GM18505 (cell line): ENCODE measurements around the gene RAF1.

Experiments used
- ATAC-seq: cut with Tn5 transposase; IDR thresholded peaks from one replicate; pipeline ENCODE4 v1.9.1; 2021; ENCODE audit not compliant: unreplicated experiment
- POLR2A ChIP-seq: IDR thresholded peaks from 4 replicates; pipeline ENCODE4 v1.6.1; 2011; ENCODE audit warnings: borderline replicate concordance; ENCODE audit not compliant: insufficient read depth, insufficient read length; ENCODE audit errors: extremely low read depth

The RAF1 gene

DNA sequence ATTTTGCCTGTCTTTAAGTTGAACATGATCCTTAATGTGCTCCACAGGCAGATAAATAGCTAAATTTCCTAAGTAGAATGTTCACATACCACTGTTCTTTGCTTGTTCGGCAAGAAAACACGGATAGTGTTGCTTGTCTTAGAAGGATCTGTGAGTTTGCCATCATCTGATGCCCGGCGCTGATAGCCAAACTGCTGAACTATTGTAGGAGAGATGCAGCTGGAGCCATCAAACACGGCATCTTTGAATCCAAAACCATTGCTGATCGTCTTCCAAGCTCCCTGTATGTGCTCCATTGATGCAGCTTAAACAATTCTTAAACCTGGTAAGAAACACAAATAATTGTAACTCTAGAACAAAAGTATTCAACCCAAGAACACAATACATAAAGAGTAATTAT is 45.5 kb downstream of the RAF1 start:
- no peak for ATAC-seq
- TF ChIP-seq POLR2A = no peak

DNA sequence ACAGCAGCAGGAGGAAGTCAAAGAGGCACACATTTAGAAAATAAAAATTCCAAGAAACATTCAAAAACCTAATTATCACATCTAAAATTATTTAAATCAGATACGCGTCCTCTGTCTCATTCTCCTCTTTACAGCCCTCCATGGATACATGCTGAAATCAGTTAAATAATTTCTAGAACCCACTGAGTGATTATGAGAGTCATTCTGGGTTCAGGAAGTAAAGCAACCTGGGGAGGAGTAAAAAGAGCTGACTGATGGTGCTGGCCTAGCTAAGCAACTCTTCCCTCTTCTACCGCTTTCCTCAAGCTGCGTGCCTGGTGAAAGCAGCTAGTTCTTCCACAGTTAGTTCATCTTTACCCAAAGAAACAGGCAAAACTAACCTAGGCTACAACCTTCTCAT is 48.7 kb downstream of the RAF1 start:
- TF ChIP-seq POLR2A = no peak
- ATAC-seq = no peak

DNA sequence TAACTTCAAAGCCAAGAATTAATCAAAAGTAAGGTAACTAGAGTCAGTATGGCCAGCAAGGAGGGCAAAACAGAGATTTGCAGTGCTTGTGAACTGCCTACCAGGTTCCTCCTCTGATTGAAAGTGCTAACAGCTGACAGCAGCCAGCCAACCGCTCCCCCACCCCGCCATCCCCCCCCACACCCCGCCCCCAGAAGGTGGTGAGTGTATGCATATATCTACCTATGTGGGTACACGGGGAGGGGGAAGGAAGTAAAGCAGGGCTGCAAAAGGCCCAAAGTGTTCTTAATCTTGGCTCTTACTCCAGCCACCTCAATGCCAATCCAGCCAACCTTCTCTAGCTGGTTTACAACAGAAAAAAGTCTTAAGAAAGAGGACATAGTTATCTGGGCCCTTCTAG is 50.7 kb downstream of the RAF1 start:
- no peak for TF ChIP-seq POLR2A
- no peak for ATAC-seq

DNA sequence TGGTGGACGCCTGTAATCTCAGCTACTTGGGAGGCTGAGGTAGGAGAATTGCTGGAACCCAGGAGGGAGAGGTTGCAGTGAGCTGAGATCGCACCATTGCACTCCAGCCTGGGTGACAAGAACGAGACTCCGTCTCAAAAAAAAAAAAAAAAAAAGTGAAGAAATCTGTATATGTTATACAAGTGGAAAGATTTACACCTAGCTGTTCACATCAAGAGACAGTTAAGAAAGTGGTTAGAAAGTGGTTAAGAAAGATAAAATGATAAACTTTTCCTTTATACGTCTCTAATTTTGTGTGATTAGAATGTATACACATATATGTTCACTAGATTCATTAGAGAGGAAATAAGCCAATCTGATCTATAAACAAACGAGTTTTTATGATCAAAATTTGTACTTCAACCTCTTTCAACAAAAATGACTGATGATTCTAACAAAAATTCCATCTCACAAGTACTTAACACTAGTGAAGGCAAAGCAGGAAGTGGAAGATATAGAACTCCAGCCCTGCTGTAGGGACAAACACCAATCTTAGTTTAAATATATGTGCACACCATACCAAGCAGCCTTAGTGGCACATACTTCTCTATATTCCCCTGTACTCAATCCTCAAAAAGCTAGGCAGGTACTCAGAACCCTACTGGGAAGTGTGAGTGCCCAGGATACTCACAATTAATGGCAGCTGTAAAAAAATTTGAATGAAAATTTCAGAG is 51.2 kb downstream of the RAF1 start:
- no peak for ATAC-seq

DNA sequence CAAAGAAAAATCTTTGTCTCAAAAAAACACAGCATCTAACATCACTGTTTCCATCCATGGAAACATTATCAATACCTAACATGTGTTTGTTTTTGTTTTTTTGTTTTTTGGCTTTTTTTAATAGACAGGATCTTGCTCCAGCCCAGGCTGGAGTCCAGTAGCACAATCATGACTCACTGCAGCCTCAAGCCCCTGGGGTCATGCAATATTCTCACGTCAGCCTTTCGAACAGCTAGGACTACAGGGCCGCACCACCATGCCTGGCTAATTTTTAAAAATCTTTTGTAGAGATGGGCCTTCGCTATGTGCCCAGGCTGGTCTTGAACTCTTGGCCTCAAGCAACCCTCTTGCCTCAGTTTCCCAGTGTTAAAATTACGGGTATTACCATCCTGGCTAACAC is 52.8 kb downstream of the RAF1 start:
- no peak for ATAC-seq

More for the DNA sequence above, 51.2 kb downstream of the RAF1 start:
- TF ChIP-seq POLR2A = no peak

DNA sequence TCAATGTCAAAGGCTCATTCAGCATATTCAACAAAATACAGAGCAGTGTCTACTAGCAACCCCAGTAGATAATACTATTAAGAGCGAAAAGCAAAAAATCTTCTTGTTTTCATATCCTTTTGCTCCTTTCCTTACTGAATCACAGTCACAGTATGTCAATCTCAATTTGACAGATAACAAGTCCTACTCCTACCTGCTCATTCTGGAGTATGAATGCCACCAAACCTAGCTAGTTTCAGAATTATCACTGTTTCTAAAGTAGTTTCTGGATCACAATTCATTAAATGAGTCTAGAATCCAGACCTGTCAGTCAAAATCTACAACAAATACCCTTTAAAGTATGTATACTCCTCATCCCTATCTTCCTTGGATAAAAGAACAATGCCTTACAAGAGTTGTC is 55.5 kb downstream of the RAF1 start:
- no peak for ATAC-seq
- TF ChIP-seq POLR2A = no peak

More for the DNA sequence above, 52.8 kb downstream of the RAF1 start:
- TF ChIP-seq POLR2A = no peak

DNA sequence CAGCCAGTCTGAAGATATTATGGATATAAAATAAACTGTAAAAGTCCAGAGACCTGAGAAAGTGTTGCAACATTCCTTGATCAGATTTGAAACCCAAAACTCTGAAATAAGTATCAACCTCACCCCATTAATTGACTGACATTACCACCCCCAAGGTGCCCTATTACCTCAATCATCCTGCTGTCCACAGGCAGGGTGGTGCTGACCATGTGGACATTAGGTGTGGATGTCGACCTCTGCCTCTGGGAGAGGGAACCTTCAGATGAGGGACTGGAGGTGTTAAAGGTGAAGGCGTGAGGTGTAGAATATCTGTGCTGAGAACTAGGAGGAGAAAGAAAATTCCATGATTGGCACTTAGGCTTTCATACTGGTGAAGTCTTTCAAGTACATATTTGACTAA is 59.9 kb downstream of the RAF1 start:
- ATAC-seq = no peak
- TF ChIP-seq POLR2A = no peak

DNA sequence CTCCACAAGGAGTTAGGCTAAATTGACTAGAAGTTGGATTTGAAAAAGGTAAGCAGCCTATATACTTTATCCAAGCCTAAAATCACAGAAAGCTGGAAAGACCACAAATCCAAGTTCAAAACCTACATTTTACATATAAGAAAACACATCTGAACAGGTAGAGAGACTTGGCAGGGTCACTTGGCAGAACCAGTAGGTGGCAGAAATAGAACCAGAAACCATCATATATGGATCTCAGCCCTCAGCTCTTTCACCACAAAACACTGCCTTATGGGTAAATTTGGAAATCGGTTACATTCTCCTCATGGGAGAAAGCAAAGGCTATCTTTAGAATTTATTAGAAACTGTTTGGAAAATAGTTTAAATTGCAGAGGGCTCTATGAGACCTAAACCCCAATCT is 62.8 kb downstream of the RAF1 start:
- TF ChIP-seq POLR2A = no peak
- no peak for ATAC-seq

DNA sequence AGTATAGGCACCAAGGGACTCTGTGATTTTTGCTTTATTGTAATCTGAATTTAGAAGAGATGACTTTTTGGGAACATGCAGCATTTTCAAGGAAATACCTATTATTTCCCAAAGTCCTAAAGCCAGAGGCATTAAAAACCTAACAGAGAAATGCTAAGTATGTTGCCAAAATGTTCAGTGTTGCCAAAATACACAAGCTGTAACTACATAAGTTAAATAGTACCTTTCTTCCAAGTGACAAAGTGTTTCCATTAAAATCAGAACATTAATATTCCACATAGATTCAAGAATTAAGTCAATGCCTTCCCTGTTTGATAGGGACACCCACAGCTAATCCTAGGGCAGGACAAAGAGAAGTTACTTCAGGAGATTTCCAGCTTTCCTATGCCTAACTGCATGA is 65.0 kb downstream of the RAF1 start:
- no peak for TF ChIP-seq POLR2A
- ATAC-seq = no peak

DNA sequence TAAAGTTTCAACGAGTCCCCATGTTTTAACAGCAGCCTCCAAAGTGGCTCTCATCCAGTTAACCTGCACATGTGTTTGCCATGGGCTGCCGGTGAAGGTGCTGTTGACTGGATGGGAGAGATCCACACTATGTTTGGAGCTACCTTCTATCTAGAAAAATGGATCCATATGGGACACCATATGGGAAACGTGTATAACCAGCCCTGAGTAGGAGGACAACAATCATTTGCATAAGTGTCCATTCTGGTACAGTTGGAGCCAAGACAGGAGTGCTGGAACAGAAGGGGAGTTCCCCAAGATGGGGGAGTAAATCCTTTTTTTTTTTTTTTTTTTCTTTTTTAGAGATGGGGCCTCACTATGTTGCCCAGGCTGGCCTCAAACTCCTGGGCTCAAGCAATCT is 70.4 kb downstream of the RAF1 start:
- TF ChIP-seq POLR2A = no peak
- no peak for ATAC-seq

DNA sequence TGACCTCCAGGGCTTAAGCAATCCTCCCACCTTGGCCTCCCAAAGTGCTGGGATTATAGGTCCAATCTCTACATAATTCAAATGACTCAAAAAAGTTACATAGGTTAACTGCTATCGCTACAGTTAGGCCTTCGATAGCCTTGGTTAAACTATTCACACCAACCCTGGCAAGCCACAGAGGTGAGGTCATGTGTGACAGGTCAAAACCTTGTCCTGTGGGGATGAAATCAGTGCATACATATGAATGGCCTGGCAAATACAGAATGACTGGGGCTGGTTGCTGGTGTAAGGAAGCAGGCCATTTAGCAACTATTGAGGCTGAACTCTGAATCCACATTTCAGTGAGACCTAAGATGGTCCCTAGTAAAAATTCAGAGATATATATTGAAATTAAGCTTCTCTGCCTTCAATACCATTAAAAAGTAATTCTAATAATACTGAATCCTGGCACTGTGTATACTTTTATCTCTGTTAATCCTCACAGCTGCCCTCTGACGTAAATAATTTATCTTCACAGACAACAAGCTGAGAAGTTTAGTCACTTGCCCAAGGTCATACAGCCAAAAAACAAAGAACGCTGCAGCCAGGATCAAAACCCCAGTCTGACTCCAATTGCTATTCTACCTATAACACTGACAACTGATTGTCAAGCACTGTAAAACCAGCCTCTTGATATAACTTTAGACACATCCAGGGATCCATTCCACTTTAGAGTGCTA is 71.8 kb downstream of the RAF1 start:
- ATAC-seq = no peak
- no peak for TF ChIP-seq POLR2A

DNA sequence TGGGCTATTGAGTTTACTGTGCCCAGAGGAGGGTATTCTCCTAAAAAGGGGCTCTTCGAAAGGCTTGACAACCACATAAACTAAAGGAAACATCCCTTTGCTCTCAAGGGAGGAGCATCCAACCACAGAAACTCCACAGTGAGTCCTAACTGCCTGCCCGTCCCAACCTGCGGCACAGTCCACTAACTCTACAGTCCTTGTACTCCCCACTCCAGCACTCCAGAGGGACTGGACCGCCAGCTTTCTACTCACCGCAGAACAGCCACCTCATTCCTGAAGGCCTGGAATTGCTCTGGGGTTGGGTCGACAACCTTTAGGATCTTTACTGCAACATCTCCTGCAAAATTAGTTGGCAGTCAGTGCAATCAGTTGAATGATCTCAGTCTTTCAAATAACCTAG is 72.5 kb downstream of the RAF1 start:
- TF ChIP-seq POLR2A = no peak
- no peak for ATAC-seq

DNA sequence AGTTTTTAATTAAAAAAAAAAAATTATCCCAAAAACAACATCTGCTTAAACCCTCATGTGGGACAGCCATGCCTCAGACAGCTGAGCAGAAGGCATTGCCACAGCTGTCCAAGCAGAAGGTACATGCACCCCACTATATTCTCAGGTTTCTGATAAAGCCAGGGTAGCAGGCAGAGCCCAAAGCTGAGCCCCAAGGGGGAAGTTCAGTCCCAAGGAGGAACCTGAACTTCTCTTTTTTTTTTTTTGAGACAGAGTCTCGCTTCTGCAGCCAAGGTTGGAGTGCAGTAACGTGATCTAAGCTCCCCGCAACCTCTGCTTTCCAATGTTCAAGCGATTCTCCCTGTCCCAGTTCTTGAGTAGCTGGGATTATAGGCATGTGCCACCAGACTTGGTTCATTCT is 73.8 kb downstream of the RAF1 start:
- TF ChIP-seq POLR2A = no peak
- no peak for ATAC-seq
